Measurements from ENCODE around the gene ADAMTS6. TPM values are rescaled to one million over a fixed set of nuclear protein-coding genes. Genes with fewer than 3 reads are reported as not detected.

Gene ADAMTS6
- total RNA-seq, 2 experiments from 2014 or later: 1.1 to 1.9 TPM

DNA sequence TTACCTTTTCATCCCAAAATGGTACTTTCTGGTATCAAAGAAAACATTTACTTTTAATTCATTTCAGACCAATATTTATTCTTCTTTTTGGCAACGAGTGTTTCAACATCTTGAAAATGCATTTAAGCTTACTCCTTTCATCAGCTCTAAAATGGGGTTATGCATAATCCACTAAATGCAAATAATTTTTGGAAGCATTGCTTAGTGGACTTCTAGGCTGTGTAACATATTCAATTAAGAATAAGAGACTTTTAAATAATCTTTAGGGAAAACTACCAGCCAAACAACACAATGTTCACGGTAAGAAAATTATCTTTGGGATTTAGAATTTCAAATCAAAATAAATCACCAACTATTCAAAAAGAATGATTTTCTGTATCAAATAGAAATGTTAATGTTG is 118.2 kb downstream of the ADAMTS6 start:
- ChIA-PET CTCF (interaction anchor here (1.3 kb wide), 1 partner anchor 9 kb away, joined by 4 read pairs; no protein-coding TSS in a partner anchor), POLR2A (no interaction called here)
- ATAC-seq (no peak), DNase-seq (no peak)
- TF ChIP-seq CTCF (IDR thresholded peaks at IDR 0.05): no peak
- H3K4me1 Mint-ChIP-seq (ENCODE audit: low read depth): no peaks in the 10 kb centered on the region
- H3K4me3 Mint-ChIP-seq: no peak overlapping the region
- no peaks in the 10 kb centered on the region for H3K36me3 Mint-ChIP-seq (ENCODE audit: low read depth)
- no peaks in the 10 kb centered on the region for H3K27me3 Mint-ChIP-seq
- H3K9me3 Mint-ChIP-seq: no peaks in the 10 kb centered on the region
- no peak overlapping the region for H3K27ac Mint-ChIP-seq
- intact Hi-C loops (cut with micrococcal nuclease): no loop called here

- ChIA-PET CTCF (no interaction called here), POLR2A (no interaction called here)
- Mint-ChIP-seq H3K4me3 (no peak overlapping the region), H3K27ac (no peak overlapping the region), H3K9me3 (no peaks in the 10 kb centered on the region), H3K36me3 (ENCODE audit: low read depth) (no peaks in the 10 kb centered on the region), H3K4me1 (ENCODE audit: low read depth) (no peaks in the 10 kb centered on the region), H3K27me3 (no peaks in the 10 kb centered on the region)
- DNase-seq (no peak), ATAC-seq (no peak)
- no peak for TF ChIP-seq CTCF (IDR thresholded peaks at IDR 0.05)
- intact Hi-C loops (cut with micrococcal nuclease): no loop called here
Observed at GRCh38 chr5:65359981-65360380, 121.7 kb downstream of the ADAMTS6 start.

- Mint-ChIP-seq H3K27ac (no peak overlapping the region), H3K36me3 (ENCODE audit: low read depth) (no peaks in the 10 kb centered on the region), H3K4me1 (ENCODE audit: low read depth) (no peaks in the 10 kb centered on the region), H3K4me3 (no peak overlapping the region), H3K27me3 (no peaks in the 10 kb centered on the region), H3K9me3 (no peaks in the 10 kb centered on the region)
- POLR2A ChIA-PET: no interaction called here
- TF ChIP-seq CTCF (IDR thresholded peaks at IDR 0.05): no peak
- ATAC-seq (no peak), DNase-seq (no peak)
- intact Hi-C loops (cut with micrococcal nuclease): no loop called here
- CTCF ChIA-PET: no interaction called here
Observed at GRCh38 chr5:65359569-65359968, 122.2 kb downstream of the ADAMTS6 start.

GRCh38 chr5:65356274-65356673 is 125.4 kb downstream of the ADAMTS6 start:
- no peak for TF ChIP-seq CTCF (IDR thresholded peaks at IDR 0.05)
- H3K27me3 Mint-ChIP-seq: no peaks in the 10 kb centered on the region
- DNase-seq: no peak
- ChIA-PET POLR2A (no interaction called here), CTCF (no interaction called here)
- H3K36me3 Mint-ChIP-seq (ENCODE audit: low read depth): no peaks in the 10 kb centered on the region
- intact Hi-C loops (cut with micrococcal nuclease): no loop called here
- H3K9me3 Mint-ChIP-seq: no peaks in the 10 kb centered on the region
- ATAC-seq: no peak
- H3K4me1 Mint-ChIP-seq (ENCODE audit: low read depth): no peaks in the 10 kb centered on the region
- no peak overlapping the region for H3K4me3 Mint-ChIP-seq
- no peak overlapping the region for H3K27ac Mint-ChIP-seq

DNA sequence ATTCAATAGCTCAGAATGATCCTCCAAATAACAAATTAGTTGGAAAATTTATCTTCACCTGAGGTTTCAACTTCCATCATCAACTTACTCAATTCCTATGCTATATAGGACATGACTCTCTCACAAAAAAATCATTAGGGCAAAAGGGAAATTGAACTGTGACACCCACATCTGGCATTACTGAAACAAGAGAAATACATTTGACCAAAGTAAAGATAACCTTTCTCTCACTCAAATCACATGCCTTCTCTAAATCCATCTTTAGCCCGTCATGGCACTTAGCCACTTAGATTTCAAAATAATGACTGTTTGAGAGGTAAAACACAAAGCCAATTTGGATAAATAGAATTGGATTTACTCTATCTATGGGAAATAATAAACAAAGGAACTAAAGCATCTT is 126.4 kb downstream of the ADAMTS6 start:
- Mint-ChIP-seq H3K27ac (no peak overlapping the region), H3K9me3 (no peaks in the 10 kb centered on the region), H3K4me3 (no peak overlapping the region), H3K27me3 (no peaks in the 10 kb centered on the region), H3K4me1 (ENCODE audit: low read depth) (no peaks in the 10 kb centered on the region), H3K36me3 (ENCODE audit: low read depth) (no peaks in the 10 kb centered on the region)
- POLR2A ChIA-PET: no interaction called here
- no peak for DNase-seq
- ATAC-seq: no peak
- no peak for TF ChIP-seq CTCF (IDR thresholded peaks at IDR 0.05)
- intact Hi-C loops (cut with micrococcal nuclease): no loop called here
- CTCF ChIA-PET: no interaction called here
